HCT116 (cell line): ENCODE measurements around the gene MGST3. TPM values are rescaled to one million over a fixed set of nuclear protein-coding genes. Genes with fewer than 3 reads are reported as not detected.

Source experiments
- ATAC-seq: fragments of 200-7000 bp; cut with Tn5 transposase; 2 replicates; pipeline ENCODE4 v1.9.1; 2020; ENCODE audit warnings: mild to moderate bottlenecking, moderate library complexity
- BruUV-seq: library from RNA; stranded (reverse); fragments of 400-500 nt; replicated peaks from 2 replicates; lab custom pipeline; 2021; lab: Mats Ljungman, UMichigan
- CTCF ChIA-PET: fragments of 300-600 bp; sonication (Branson Sonifier 250); formaldehyde crosslinking; loops from one replicate; lab custom pipeline; 2021; ENCODE audit warnings: antibody characterized with exemption; lab: Charles Lee
- POLR2A ChIA-PET: fragments of 300-600, 350-600 bp; sonication (Branson Sonifier 250); formaldehyde crosslinking; loops from one replicate; lab custom pipeline; 2021; ENCODE audit warnings: antibody characterized with exemption; lab: Charles Lee
- RAD21 ChIA-PET, 2 experiments: fragments of 300-600 bp; sonication (Branson Sonifier 250); formaldehyde crosslinking; loops; one replicate each; lab custom pipeline; 2023; ENCODE audit warnings: low total read pairs in 2 of 2; ENCODE audit not compliant: uncharacterized antibody in 2 of 2, unreplicated experiment in 2 of 2, low non-redundant PET in 1 of 2; lab: Charles Lee
- DNase-seq: peaks from one replicate; pipeline ENCODE4 v3.0.0-alpha.2; 2010; ENCODE audit warnings: low read depth, low spot score
- H2AFZ ChIP-seq: fragments of 200-600 bp; shearing (Covaris generic), sonication (generic); 2 replicates; pipeline ENCODE4 v1.6.1; 2017; ENCODE audit warnings: low read depth, mixed run types, mixed read lengths, antibody characterized with exemption, low read length; ENCODE audit not compliant: poor library complexity, severe bottlenecking
- H3K27ac ChIP-seq: 2 replicates; pipeline ENCODE4 v1.5.1; 2012; ENCODE audit warnings: low read depth, low read length
- H3K27me3 ChIP-seq: fragments of 200-600 bp; sonication (generic); 2 replicates; pipeline ENCODE4 v1.6.1; 2016; ENCODE audit warnings: mixed run types, low read length, mixed read lengths; ENCODE audit not compliant: insufficient read depth
- H3K36me3 ChIP-seq, 2 experiments: fragments of 200-500 bp in 1 of 2; fragments of 200-600 bp in 1 of 2; sonication (Bioruptor generic) in 1 of 2; sonication (generic) in 1 of 2; 2 replicates each; pipeline versions ENCODE4 v1.5.1 to v1.6.1; 2014 to 2016; ENCODE audit warnings: low read length in 2 of 2, inconsistent platforms in 1 of 2, mixed read lengths in 1 of 2, mixed run types in 1 of 2; ENCODE audit not compliant: insufficient read depth in 2 of 2, control insufficient read depth in 1 of 2
- H3K4me1 ChIP-seq, 2 experiments: fragments of 200-600 bp in 1 of 2; sonication (generic) in 1 of 2; 2 replicates each; pipeline versions ENCODE4 v1.5.1 to v1.6.1; 2012 to 2017; ENCODE audit warnings: low read length in 2 of 2, inconsistent platforms in 1 of 2, mild to moderate bottlenecking in 1 of 2, mixed read lengths in 1 of 2, mixed run types in 1 of 2, moderate library complexity in 1 of 2; ENCODE audit not compliant: insufficient read depth in 2 of 2, control insufficient read depth in 1 of 2
- H3K4me2 ChIP-seq: fragments of 200-600 bp; sonication (generic); 2 replicates; pipeline ENCODE4 v1.6.1; 2017; ENCODE audit warnings: mixed run types, low read length, mixed read lengths
- H3K4me3 ChIP-seq, 2 experiments: fragments of 200-600 bp in 1 of 2; sonication (generic) in 1 of 2; replicated peaks in 1 of 2; 2 replicates each; pipeline ENCODE4 v1.5.1; 2011 to 2016; ENCODE audit warnings: low read length in 2 of 2, control low read depth in 1 of 2, low read depth in 1 of 2, mild to moderate bottlenecking in 1 of 2, mixed read lengths in 1 of 2, mixed run types in 1 of 2
- H3K79me2 ChIP-seq: fragments of 200-600 bp; sonication (generic); 2 replicates; pipeline ENCODE4 v1.6.1; 2017; ENCODE audit warnings: mild to moderate bottlenecking, mixed run types, low read length, moderate library complexity, mixed read lengths; ENCODE audit not compliant: insufficient read depth
- H3K9ac ChIP-seq: fragments of 200-600 bp; sonication (generic); 2 replicates; pipeline ENCODE4 v1.6.1; 2016; ENCODE audit warnings: low read length, mixed read lengths
- H3K9me2 ChIP-seq: fragments of 200-600 bp; sonication (generic), shearing (Covaris generic); 2 replicates; pipeline ENCODE4 v1.6.1; 2017; ENCODE audit warnings: mixed run types, mild to moderate bottlenecking, moderate library complexity; ENCODE audit not compliant: insufficient read depth
- H3K9me3 ChIP-seq, 2 experiments: fragments of 200-500 bp in 1 of 2; fragments of 200-600 bp in 1 of 2; sonication (Bioruptor generic) in 1 of 2; sonication (generic) in 1 of 2; 2 replicates each; pipeline ENCODE4 v1.6.1; 2014 to 2017; ENCODE audit warnings: low read length in 2 of 2, mixed read lengths in 2 of 2, inconsistent platforms in 1 of 2, low read depth in 1 of 2, mild to moderate bottlenecking in 1 of 2, mixed run types in 1 of 2, moderate library complexity in 1 of 2; ENCODE audit not compliant: control insufficient read depth in 1 of 2, insufficient read depth in 1 of 2
- H4K20me1 ChIP-seq: fragments of 200-600 bp; sonication (generic), shearing (Covaris generic); 2 replicates; pipeline ENCODE4 v1.6.1; 2017; ENCODE audit warnings: mixed run types, mild to moderate bottlenecking, moderate library complexity; ENCODE audit not compliant: insufficient read depth
- ATF3 ChIP-seq: IDR thresholded peaks from 2 replicates; pipeline ENCODE4 v1.6.1; 2012
- CEBPB ChIP-seq: IDR thresholded peaks from 2 replicates; pipeline ENCODE4 v1.6.1; 2012; ENCODE audit warnings: low read depth
- ELF1 ChIP-seq: IDR thresholded peaks from 2 replicates; pipeline ENCODE4 v1.6.1; 2012; ENCODE audit warnings: low read depth, borderline replicate concordance
- EZH2phosphoT487 ChIP-seq: fragments of 200-600 bp; IDR thresholded peaks from 2 replicates; pipeline ENCODE4 v1.6.1; 2018; ENCODE audit warnings: antibody characterized with exemption, borderline replicate concordance
- MAX ChIP-seq: IDR thresholded peaks from 2 replicates; pipeline ENCODE4 v1.6.1; 2012
- SRF ChIP-seq: IDR thresholded peaks from 2 replicates; pipeline ENCODE4 v1.6.1; 2012; ENCODE audit warnings: low read depth
- TCF7L2 ChIP-seq: IDR thresholded peaks from 2 replicates; pipeline ENCODE4 v1.7.0; 2011; ENCODE audit warnings: borderline replicate concordance, inconsistent platforms; ENCODE audit not compliant: insufficient read depth, insufficient read length; ENCODE audit errors: extremely low read depth
- ZNF274 ChIP-seq: fragments of 200-500 bp; sonication (Bioruptor generic); IDR thresholded peaks from 2 replicates; pipeline ENCODE4 v1.6.1; 2014; ENCODE audit warnings: mild to moderate bottlenecking, low read depth, low read length, inconsistent platforms
- intact Hi-C: fragments of 100-400 bp; cut with micrococcal nuclease; formaldehyde crosslinking; loops from 2 replicates; pipeline ENCODE4 v1.10.0; 2022
- total RNA-seq: library from RNA; stranded (reverse); gene quantifications from one replicate; pipeline ENCODE4 v1.2.1, GENCODE V29; 2021; ENCODE audit not compliant: unreplicated experiment

The MGST3 gene
- total RNA-seq, 1 experiment from 2014 or later = 93.7 TPM

GRCh38 chr1:165675794-165676193, 44.8 kb downstream of the MGST3 start:
- H3K4me2 ChIP-seq = no peak overlapping the region
- no peak overlapping the region for H2AFZ ChIP-seq
- ChIA-PET RAD21 (no interaction called here), POLR2A (no interaction called here)
- no peak for DNase-seq
- H3K9me2 ChIP-seq = no peaks in the 10 kb centered on the region
- no peak overlapping the region for H3K27ac ChIP-seq
- no peaks in the 10 kb centered on the region for H4K20me1 ChIP-seq
- no peaks in the 10 kb centered on the region for H3K9me3 ChIP-seq
- intact Hi-C loops = no loop called here
- TF ChIP-seq TCF7L2 (no peak), ELF1 (no peak), MAX (no peak), CEBPB (no peak), ZNF274 (no peak), ATF3 (no peak), SRF (no peak), EZH2phosphoT487 (no peak)
- TF ChIP-seq, all 23 proteins: peak for 0
- no TSS peak for BruUV-seq
- peaks cover 11 to 13% of the 10 kb centered on the region in 2 experiments; a peak in 2 of 4 replicates for H3K36me3 ChIP-seq
- no peak overlapping the region for H3K4me3 ChIP-seq
- CTCF ChIA-PET = no interaction called here
- H3K27me3 ChIP-seq = no peaks in the 10 kb centered on the region
- no peaks in the 10 kb centered on the region for H3K79me2 ChIP-seq
- no peak overlapping the region for H3K9ac ChIP-seq
- no peak for ATAC-seq
- no peaks in the 10 kb centered on the region for H3K4me1 ChIP-seq

GRCh38 chr1:165678509-165678908, 47.5 kb downstream of the MGST3 start:
- Histone ChIP-seq H3K4me3 (no peak overlapping the region), H3K36me3 (peaks cover 13 to 23% of the 10 kb centered on the region in 2 experiments; a peak in 3 of 4 replicates), H3K9ac (no peak overlapping the region), H3K79me2 (peaks cover 7% of the 10 kb centered on the region; the same call in 1 of the 2 replicates), H2AFZ (no peak overlapping the region), H3K27ac (no peak overlapping the region), H3K4me2 (no peak overlapping the region), H3K27me3 (no peaks in the 10 kb centered on the region)
- CTCF ChIA-PET = no interaction called here
- no peak for ATAC-seq
- no peak for DNase-seq
- no peak for TF ChIP-seq SRF
- TF ChIP-seq, all 23 proteins: peak for 0
- Histone ChIP-seq H3K4me1 (no peaks in the 10 kb centered on the region), H3K9me2 (no peaks in the 10 kb centered on the region), H4K20me1 (no peaks in the 10 kb centered on the region), H3K9me3 (no peaks in the 10 kb centered on the region)
- ChIA-PET POLR2A (no interaction called here), RAD21 (no interaction called here)
- intact Hi-C loops = no loop called here
- BruUV-seq = no TSS peak
